Vagina (tissue), 2 donors: ENCODE measurements around the gene CDR2L.

Experiments
- CTCF ChIP-seq, 3 experiments: fragments of 450-650 bp in 2 of 3; fragments of 200-600 bp in 1 of 3; sonication (generic) in 1 of 3; IDR thresholded peaks; one replicate each; pipeline ENCODE4 v1.5.1; 2017 to 2019; ENCODE audit warnings: antibody characterized with exemption in 3 of 3, mild to moderate bottlenecking in 2 of 3, moderate library complexity in 2 of 3
- POLR2A ChIP-seq, 2 donors: fragments of 450-650 bp; IDR thresholded peaks; one replicate each; pipeline ENCODE4 v1.6.1; 2017; ENCODE audit warnings: antibody characterized with exemption in 2 of 2, mild to moderate bottlenecking in 2 of 2, moderate library complexity in 2 of 2

- TF ChIP-seq CTCF (IDR thresholded peaks at IDR 0.05) (no peak), POLR2A (IDR thresholded peaks at IDR 0.05) (peak in 1 of 2 donors; percentile 87)
These were observed 59.2 kb downstream of the CDR2L start, which contains the start of the genes ATP5PD and KCTD2 for GRCh38 chr17:75046407-75047289.
